Tibial artery (tissue), 4 donors: Measurements from ENCODE around the gene P2RX3.
A peak's percentile ranks its signal among the peaks of the same experiment; 100 is the strongest.

Source experiments
- DNase-seq, 2 donors: peaks; one replicate each; pipeline ENCODE4 v3.0.0-alpha.2; 2019
- H3K27ac ChIP-seq, 2 donors: fragments of 200-600 bp; sonication (generic) in 1 of 2; 1 replicate in 1 of 2; 2 replicates in 1 of 2; pipeline ENCODE4 v1.5.1; 2018 to 2019; ENCODE audit warnings: mild to moderate bottlenecking in 1 of 2
- H3K27me3 ChIP-seq, 2 donors: fragments of 200-600 bp; sonication (generic) in 1 of 2; one replicate each; pipeline versions ENCODE4 v1.5.1 to v1.6.0; 2016 to 2019
- H3K36me3 ChIP-seq, 3 donors: fragments of 200-600 bp; sonication (generic) in 2 of 3; one replicate each; pipeline ENCODE4 v1.5.1; 2016 to 2019; ENCODE audit warnings: mild to moderate bottlenecking in 2 of 3
- H3K4me1 ChIP-seq, 4 donors: fragments of 200-600 bp; sonication (generic) in 2 of 4; 1 replicate in 3 of 4; 2 replicates in 1 of 4; pipeline ENCODE4 v1.5.1; 2016 to 2019
- H3K4me3 ChIP-seq, 2 donors: fragments of 200-600 bp; sonication (generic) in 1 of 2; 1 replicate in 1 of 2; 2 replicates in 1 of 2; pipeline ENCODE4 v1.5.1; 2018 to 2019; ENCODE audit warnings: mild to moderate bottlenecking in 2 of 2
- H3K9me3 ChIP-seq, 3 donors: fragments of 200-600 bp; sonication (generic) in 1 of 3; one replicate each; pipeline ENCODE4 v1.5.1; 2016 to 2019
- CTCF ChIP-seq, 2 experiments: fragments of 200-600 bp in 1 of 2; fragments of 450-650 bp in 1 of 2; IDR thresholded peaks; one replicate each; pipeline ENCODE4 v1.5.1; 2017 to 2019; ENCODE audit warnings: antibody characterized with exemption in 2 of 2, mild to moderate bottlenecking in 1 of 2, moderate library complexity in 1 of 2
- intact Hi-C: fragments of 100-400 bp; cut with DNase I; formaldehyde crosslinking; loops from one replicate; pipeline ENCODE4 v1.15.0; 2023; ENCODE audit warnings: low total_unique reads

Gene P2RX3

GRCh38 chr11:57321388-57322255 is 16.5 kb upstream of the P2RX3 start:
- Histone ChIP-seq H3K4me1 (peaks cover 4 to 78% (median 70%) of the 10 kb centered on the region in 4 donors), H3K27ac (peak overlapping the region; percentile 94 to 98), H3K4me3 (peak overlapping the region; percentile 81 to 92), H3K9me3 (no peaks in the 10 kb centered on the region), H3K36me3 (peaks cover 42 to 47% (median 43%) of the 10 kb centered on the region in 3 donors), H3K27me3 (no peaks in the 10 kb centered on the region)
- TF ChIP-seq CTCF (IDR thresholded peaks at IDR 0.05), result no peak
- intact Hi-C loops, result loop anchor here (1.0 kb wide), 1 partner anchor 10 kb away; no protein-coding TSS in a partner anchor
- DNase-seq, result no peak

- peaks cover 42 to 47% (median 42%) of the 10 kb centered on the region in 3 donors for H3K36me3 ChIP-seq
- H3K27me3 ChIP-seq, result no peaks in the 10 kb centered on the region
- peaks cover 4 to 72% (median 64%) of the 10 kb centered on the region in 4 donors for H3K4me1 ChIP-seq
- H3K9me3 ChIP-seq, result no peaks in the 10 kb centered on the region
- no peak for TF ChIP-seq CTCF (IDR thresholded peaks at IDR 0.05)
- DNase-seq, result peak; percentile 97 to 98
- peak overlapping the region; percentile 94 to 98 for H3K27ac ChIP-seq
- intact Hi-C loops, result loop anchor here (1.0 kb wide), 1 partner anchor 11 kb away; no protein-coding TSS in a partner anchor
- H3K4me3 ChIP-seq, result peak overlapping the region; percentile 81 to 92
Observed at GRCh38 chr11:57322256-57323166, 15.6 kb upstream of the P2RX3 start.

GRCh38 chr11:57323167-57323854 is 14.8 kb upstream of the P2RX3 start:
- no peak for DNase-seq
- Histone ChIP-seq H3K4me3 (peak overlapping the region; percentile 81 to 92), H3K9me3 (no peaks in the 10 kb centered on the region), H3K27ac (peak overlapping the region; percentile 94 to 98), H3K27me3 (no peaks in the 10 kb centered on the region), H3K36me3 (peaks cover 39 to 47% (median 45%) of the 10 kb centered on the region in 3 donors), H3K4me1 (peaks cover 4 to 64% (median 56%) of the 10 kb centered on the region in 4 donors)
- no peak for TF ChIP-seq CTCF (IDR thresholded peaks at IDR 0.05)
- intact Hi-C loops, result no loop called here

GRCh38 chr11:57323855-57324153 is 14.3 kb upstream of the P2RX3 start:
- intact Hi-C loops, result no loop called here
- DNase-seq, result no peak
- Histone ChIP-seq H3K27ac (peak overlapping the region; percentile 94 to 98), H3K27me3 (no peaks in the 10 kb centered on the region), H3K4me3 (peak overlapping the region; percentile 81 to 92), H3K36me3 (peaks cover 35 to 47% (median 45%) of the 10 kb centered on the region in 3 donors), H3K9me3 (no peaks in the 10 kb centered on the region), H3K4me1 (peaks cover 4 to 59% (median 51%) of the 10 kb centered on the region in 4 donors)
- no peak for TF ChIP-seq CTCF (IDR thresholded peaks at IDR 0.05)
